OCI-LY1 (cell line): Measurements from ENCODE around the gene GLG1.

ENCODE experiments used
- EZH2 ChIP-seq: fragments of 200-600 bp; sonication (generic), shearing (Covaris generic); IDR thresholded peaks from 2 replicates; pipeline ENCODE4 v1.8.0; 2017; ENCODE audit warnings: borderline replicate concordance, mixed run types, mild to moderate bottlenecking, antibody characterized with exemption, low read length, moderate library complexity, mixed read lengths
- TF ChIP-seq, protein P1 (sequence below): fragments of 200-600 bp; sonication (generic), shearing (Covaris generic); IDR thresholded peaks from 2 replicates; pipeline ENCODE4 v1.5.1; 2017; ENCODE audit warnings: mild to moderate bottlenecking, antibody characterized with exemption, low read length, moderate library complexity, mixed read lengths

DNA sequence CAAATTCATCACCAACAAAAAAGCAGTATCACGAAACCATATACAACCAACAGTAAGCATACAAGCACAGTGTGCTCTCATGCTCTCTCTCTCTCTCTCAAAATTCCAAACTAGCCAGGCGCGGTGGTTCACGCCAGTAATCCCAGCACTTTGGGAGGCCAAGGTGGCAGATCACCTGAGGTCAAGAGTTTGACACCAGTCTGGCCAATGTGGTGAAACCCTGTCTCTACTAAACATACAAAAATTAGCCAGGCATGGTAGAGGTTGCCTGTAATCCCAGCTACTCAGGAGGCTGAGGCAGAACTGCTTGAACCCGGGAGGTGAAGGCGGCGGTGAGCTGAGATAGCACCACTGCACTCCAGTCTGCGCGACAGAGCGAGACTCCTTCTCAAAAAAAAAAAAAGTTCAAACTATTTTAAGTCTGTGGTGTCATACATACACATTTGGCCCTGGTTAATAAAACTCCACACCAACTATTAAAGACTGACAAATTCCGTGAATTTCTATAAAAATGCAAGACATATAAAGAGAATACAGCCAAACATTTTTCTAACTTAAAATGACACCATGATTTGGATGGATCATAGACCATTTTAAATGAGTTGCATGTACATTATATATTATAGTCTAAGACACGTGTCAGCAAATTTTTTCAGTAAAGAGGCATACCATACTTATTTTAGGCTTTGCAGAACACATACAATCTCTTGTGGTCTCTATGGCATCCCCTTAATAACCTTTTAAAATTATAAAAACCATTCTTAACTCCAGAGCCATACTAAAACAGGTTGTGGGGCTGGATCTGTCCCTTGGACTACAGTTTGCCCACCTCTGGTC, 30.9 kb downstream of the GLG1 start:
- TF ChIP-seq, protein P1, sequence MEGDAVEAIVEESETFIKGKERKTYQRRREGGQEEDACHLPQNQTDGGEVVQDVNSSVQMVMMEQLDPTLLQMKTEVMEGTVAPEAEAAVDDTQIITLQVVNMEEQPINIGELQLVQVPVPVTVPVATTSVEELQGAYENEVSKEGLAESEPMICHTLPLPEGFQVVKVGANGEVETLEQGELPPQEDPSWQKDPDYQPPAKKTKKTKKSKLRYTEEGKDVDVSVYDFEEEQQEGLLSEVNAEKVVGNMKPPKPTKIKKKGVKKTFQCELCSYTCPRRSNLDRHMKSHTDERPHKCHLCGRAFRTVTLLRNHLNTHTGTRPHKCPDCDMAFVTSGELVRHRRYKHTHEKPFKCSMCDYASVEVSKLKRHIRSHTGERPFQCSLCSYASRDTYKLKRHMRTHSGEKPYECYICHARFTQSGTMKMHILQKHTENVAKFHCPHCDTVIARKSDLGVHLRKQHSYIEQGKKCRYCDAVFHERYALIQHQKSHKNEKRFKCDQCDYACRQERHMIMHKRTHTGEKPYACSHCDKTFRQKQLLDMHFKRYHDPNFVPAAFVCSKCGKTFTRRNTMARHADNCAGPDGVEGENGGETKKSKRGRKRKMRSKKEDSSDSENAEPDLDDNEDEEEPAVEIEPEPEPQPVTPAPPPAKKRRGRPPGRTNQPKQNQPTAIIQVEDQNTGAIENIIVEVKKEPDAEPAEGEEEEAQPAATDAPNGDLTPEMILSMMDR = no peak
- no peak for TF ChIP-seq EZH2
